GM12873 (cell line): ENCODE data around the gene KYAT1.

Source experiments
- TF ChIP-seq, protein P1 (sequence below): IDR thresholded peaks from 2 replicates; pipeline ENCODE4 v1.5.1; 2012; ENCODE audit warnings: low read depth, mild to moderate bottlenecking, moderate library complexity, low read length, control low read depth; ENCODE audit not compliant: insufficient read depth; ENCODE audit errors: missing control alignments

Gene KYAT1

GRCh38 chr9:128836509-128837145 lies 45.1 kb downstream of the KYAT1 start:
- TF ChIP-seq, protein P1, sequence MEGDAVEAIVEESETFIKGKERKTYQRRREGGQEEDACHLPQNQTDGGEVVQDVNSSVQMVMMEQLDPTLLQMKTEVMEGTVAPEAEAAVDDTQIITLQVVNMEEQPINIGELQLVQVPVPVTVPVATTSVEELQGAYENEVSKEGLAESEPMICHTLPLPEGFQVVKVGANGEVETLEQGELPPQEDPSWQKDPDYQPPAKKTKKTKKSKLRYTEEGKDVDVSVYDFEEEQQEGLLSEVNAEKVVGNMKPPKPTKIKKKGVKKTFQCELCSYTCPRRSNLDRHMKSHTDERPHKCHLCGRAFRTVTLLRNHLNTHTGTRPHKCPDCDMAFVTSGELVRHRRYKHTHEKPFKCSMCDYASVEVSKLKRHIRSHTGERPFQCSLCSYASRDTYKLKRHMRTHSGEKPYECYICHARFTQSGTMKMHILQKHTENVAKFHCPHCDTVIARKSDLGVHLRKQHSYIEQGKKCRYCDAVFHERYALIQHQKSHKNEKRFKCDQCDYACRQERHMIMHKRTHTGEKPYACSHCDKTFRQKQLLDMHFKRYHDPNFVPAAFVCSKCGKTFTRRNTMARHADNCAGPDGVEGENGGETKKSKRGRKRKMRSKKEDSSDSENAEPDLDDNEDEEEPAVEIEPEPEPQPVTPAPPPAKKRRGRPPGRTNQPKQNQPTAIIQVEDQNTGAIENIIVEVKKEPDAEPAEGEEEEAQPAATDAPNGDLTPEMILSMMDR: no peak

DNA sequence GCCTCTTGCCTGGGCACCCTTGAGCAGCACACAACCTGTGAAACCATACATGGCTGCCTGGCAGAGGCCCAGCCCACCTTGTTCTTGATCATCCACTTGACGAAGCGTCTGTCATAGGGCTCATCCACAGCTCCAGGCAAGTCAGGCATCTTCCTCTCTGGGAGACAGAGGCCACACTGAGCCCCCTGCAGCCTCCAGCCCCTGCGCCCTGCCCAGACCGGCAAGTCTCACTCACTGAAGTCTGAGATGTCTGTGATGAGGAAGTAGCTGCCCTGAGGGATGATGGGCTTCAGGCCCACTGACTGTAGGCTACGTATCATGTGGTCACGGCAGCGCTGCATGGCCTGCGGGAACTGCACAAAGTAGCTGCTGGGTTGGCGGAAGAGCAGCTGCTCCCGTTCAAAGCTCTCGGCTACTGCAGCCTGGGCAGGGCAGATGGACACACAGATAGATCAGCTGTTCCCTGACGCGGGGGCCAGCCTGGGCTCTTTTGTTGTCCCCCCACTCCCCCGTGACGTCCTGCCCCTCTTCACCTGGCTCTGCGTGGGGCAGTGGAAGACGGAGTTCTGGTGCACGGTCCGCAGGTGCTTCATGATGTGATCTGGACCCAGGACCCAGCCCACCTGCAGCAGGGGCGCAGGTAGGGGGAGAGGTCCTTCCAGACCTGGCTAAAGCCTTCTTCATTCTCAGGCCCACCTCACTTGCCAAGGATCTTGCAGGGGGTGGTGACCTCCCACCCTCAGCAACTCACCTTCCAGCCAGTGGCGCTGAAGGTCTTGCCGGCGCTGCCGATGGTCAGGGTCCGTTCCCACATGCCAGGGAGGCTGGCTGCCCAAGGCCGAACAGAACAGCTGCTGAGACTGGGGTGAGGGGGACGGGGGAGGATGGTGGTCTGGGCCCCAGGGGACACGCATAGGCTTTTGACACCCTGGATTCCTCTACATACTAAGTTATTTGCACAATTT lies 46.2 kb downstream of the KYAT1 start:
- TF ChIP-seq, protein P1: no peak

DNA sequence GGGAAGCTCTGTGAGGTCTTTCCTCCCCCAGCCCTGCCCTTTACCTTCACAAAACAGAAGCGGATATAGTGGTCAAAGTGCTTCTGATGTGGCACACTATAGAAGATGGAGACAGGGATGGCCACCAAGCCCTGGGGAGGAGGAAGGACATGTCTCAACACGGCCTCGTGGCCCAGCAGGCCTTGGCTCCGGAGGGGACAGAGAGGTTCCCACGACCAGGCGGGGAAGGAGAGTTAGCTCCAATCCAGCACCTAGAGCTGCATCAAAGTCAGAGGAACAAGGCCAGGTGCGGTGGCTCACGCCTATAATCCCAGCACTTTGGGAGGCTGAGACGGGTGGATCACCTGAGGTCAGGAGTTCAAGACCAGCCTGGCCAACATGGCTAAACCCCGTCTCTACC lies 48.1 kb downstream of the KYAT1 start:
- TF ChIP-seq, protein P1: no peak

DNA sequence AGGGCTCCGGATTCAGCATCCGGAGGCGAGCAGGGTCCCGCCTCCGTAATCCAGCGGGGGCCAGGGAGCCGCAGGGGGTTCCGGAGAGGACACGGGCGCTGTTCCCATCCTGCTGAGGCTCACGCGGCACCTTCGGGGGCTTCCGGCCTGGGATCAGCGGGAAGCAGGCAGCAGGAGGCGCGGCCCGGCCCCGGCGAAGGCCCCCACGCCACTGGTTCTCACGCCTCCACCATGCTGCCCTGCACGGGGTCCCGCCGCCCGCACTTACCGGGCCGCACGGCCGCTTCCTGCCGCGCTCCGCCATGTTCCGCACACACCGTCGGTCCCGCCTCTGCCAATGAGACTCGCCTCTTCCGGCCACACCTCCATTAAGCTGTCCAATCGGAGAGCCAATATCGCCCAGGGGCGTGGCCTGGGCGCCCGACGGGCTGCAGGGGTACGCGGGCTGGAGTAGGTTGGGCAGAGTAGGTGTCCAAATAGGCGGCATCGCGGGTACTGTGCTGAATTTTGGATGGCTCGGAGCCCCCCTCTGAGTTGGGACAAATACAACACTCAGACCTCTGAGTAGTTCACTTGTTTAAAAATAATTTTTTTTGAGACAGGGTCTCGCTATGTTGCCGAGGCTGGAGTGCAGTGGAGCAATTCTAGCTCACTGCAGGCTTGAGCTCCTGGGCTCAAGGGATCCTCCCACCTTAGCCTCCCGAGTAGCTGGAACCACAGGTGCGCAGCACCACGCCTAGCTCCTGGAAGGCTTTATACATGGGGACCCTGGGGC lies 52.1 kb downstream of the KYAT1 start, which contains the start of gene SPOUT1:
TSS of gene SPOUT1 (minus strand) at position 318 of the 775 bp plus-strand sequence. CDS start at position 304, 14 bp downstream.
- TF ChIP-seq, protein P1: no peak

DNA sequence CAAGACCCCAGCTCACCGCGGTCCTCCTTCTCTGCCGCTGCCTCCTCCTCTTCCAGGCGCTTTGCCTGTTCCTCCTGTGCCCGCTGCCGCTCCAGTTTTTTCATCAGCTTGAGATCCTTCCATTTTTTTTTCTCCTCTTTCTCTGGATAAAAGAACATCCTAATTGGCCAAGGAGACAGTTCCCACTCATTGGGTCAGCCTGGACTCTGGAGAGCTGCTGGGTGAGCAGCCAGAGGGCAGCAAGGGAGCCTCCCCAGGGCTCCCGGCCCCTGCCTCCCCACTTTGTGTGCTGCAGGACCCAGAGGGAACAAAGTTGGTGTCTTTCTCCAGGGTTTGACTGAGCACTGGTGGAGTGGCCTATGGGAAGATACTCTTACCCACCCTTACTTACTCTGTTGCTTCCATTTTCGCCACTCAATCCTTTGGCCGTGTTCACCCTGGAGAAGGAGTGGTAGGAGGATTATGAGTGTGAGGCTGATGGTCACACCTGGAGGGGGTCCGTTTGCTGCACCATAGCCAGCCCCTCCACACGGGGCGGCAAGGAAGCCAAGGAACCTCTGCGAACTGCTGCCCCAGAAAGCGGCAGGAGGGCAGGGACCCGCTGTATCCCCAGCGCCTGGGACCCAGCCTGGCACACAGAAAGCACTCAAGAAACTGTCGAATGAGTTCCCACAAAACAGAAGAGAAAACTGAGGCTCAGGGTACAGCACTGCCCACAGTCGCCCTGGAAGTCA lies 52.9 kb downstream of the KYAT1 start:
- TF ChIP-seq, protein P1: no peak

GRCh38 chr9:128828267-128828666 lies 53.5 kb downstream of the KYAT1 start:
- TF ChIP-seq, protein P1: no peak
